ENCODE measurements around the gene MTHFD1. TPM values are rescaled to one million over a fixed set of nuclear protein-coding genes. Genes with fewer than 3 reads are reported as not detected.

Gene MTHFD1
- total and polyA plus RNA-seq, 9 of the 15 experiments (the other 6 are each of a cell fraction or from before 2014, with no cell fraction given): 66.7 to 158 (median 90.9) TPM

DNA sequence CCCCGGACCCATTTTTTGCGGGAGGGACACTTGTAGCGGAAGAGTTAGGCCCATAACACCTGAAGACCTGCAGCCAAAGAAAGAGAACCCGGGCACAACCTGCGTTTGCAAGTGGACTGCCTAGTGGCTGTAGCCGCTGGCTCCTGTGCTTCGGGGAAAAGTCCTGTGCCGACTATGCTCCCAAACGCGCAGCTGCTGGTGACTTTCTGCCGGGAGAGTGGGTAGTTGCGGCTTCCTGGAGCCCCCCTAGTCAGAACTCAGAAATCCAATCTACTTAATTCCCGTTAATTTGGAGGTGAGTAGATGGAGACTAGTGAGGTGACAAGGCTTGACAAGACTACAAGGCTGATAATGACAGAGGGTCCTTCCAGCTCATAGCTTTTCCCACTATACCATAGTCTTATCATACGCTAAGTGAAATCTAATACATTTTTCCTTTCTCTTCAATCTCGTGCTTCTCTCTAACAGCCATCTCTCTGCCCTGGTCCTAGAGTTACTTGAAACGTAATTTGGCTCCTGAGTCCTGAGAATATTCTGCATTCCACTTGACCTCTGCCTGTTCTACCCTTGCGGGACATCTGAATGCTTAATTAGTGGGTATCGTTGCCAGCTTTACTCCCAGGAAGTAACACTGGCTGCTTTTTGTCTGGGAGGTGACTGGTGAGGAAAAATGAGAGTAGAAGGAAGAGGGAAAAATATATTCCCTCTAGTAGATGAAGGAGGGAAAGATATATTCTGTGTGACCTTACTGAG is 556 bp downstream of the MTHFD1 start (continued):
- TF ChIP-seq, protein P1, sequence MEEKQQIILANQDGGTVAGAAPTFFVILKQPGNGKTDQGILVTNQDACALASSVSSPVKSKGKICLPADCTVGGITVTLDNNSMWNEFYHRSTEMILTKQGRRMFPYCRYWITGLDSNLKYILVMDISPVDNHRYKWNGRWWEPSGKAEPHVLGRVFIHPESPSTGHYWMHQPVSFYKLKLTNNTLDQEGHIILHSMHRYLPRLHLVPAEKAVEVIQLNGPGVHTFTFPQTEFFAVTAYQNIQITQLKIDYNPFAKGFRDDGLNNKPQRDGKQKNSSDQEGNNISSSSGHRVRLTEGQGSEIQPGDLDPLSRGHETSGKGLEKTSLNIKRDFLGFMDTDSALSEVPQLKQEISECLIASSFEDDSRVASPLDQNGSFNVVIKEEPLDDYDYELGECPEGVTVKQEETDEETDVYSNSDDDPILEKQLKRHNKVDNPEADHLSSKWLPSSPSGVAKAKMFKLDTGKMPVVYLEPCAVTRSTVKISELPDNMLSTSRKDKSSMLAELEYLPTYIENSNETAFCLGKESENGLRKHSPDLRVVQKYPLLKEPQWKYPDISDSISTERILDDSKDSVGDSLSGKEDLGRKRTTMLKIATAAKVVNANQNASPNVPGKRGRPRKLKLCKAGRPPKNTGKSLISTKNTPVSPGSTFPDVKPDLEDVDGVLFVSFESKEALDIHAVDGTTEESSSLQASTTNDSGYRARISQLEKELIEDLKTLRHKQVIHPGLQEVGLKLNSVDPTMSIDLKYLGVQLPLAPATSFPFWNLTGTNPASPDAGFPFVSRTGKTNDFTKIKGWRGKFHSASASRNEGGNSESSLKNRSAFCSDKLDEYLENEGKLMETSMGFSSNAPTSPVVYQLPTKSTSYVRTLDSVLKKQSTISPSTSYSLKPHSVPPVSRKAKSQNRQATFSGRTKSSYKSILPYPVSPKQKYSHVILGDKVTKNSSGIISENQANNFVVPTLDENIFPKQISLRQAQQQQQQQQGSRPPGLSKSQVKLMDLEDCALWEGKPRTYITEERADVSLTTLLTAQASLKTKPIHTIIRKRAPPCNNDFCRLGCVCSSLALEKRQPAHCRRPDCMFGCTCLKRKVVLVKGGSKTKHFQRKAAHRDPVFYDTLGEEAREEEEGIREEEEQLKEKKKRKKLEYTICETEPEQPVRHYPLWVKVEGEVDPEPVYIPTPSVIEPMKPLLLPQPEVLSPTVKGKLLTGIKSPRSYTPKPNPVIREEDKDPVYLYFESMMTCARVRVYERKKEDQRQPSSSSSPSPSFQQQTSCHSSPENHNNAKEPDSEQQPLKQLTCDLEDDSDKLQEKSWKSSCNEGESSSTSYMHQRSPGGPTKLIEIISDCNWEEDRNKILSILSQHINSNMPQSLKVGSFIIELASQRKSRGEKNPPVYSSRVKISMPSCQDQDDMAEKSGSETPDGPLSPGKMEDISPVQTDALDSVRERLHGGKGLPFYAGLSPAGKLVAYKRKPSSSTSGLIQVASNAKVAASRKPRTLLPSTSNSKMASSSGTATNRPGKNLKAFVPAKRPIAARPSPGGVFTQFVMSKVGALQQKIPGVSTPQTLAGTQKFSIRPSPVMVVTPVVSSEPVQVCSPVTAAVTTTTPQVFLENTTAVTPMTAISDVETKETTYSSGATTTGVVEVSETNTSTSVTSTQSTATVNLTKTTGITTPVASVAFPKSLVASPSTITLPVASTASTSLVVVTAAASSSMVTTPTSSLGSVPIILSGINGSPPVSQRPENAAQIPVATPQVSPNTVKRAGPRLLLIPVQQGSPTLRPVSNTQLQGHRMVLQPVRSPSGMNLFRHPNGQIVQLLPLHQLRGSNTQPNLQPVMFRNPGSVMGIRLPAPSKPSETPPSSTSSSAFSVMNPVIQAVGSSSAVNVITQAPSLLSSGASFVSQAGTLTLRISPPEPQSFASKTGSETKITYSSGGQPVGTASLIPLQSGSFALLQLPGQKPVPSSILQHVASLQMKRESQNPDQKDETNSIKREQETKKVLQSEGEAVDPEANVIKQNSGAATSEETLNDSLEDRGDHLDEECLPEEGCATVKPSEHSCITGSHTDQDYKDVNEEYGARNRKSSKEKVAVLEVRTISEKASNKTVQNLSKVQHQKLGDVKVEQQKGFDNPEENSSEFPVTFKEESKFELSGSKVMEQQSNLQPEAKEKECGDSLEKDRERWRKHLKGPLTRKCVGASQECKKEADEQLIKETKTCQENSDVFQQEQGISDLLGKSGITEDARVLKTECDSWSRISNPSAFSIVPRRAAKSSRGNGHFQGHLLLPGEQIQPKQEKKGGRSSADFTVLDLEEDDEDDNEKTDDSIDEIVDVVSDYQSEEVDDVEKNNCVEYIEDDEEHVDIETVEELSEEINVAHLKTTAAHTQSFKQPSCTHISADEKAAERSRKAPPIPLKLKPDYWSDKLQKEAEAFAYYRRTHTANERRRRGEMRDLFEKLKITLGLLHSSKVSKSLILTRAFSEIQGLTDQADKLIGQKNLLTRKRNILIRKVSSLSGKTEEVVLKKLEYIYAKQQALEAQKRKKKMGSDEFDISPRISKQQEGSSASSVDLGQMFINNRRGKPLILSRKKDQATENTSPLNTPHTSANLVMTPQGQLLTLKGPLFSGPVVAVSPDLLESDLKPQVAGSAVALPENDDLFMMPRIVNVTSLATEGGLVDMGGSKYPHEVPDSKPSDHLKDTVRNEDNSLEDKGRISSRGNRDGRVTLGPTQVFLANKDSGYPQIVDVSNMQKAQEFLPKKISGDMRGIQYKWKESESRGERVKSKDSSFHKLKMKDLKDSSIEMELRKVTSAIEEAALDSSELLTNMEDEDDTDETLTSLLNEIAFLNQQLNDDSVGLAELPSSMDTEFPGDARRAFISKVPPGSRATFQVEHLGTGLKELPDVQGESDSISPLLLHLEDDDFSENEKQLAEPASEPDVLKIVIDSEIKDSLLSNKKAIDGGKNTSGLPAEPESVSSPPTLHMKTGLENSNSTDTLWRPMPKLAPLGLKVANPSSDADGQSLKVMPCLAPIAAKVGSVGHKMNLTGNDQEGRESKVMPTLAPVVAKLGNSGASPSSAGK (IDR thresholded peaks at IDR 0.05): peak; percentile 48; the same call in 1 of the 2 replicates
- no peak for TF ChIP-seq CBFB (CRISPR knock-in tag; IDR thresholded peaks at IDR 0.05)
- no peak for TF ChIP-seq HOXB6 (CRISPR knock-in tag; IDR thresholded peaks at IDR 0.05; ENCODE audit: borderline replicate concordance)
- TF ChIP-seq, protein P2, sequence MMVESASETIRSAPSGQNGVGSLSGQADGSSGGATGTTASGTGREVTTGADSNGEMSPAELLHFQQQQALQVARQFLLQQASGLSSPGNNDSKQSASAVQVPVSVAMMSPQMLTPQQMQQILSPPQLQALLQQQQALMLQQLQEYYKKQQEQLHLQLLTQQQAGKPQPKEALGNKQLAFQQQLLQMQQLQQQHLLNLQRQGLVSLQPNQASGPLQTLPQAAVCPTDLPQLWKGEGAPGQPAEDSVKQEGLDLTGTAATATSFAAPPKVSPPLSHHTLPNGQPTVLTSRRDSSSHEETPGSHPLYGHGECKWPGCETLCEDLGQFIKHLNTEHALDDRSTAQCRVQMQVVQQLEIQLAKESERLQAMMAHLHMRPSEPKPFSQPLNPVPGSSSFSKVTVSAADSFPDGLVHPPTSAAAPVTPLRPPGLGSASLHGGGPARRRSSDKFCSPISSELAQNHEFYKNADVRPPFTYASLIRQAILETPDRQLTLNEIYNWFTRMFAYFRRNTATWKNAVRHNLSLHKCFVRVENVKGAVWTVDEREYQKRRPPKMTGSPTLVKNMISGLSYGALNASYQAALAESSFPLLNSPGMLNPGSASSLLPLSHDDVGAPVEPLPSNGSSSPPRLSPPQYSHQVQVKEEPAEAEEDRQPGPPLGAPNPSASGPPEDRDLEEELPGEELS (CRISPR knock-in tag; IDR thresholded peaks at IDR 0.05; ENCODE audit: borderline replicate concordance): no peak; the same call in 1 of the 2 replicates
- TF ChIP-seq POLR3G (IDR thresholded peaks at IDR 0.05; ENCODE audit: extremely low read depth, insufficient read length, insufficient replicate concordance): no peak
- TF ChIP-seq, protein P3, sequence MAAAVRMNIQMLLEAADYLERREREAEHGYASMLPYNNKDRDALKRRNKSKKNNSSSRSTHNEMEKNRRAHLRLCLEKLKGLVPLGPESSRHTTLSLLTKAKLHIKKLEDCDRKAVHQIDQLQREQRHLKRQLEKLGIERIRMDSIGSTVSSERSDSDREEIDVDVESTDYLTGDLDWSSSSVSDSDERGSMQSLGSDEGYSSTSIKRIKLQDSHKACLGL (CRISPR knock-in tag; IDR thresholded peaks at IDR 0.05; ENCODE audit: borderline replicate concordance, poor library complexity, severe bottlenecking): no peak
- TF ChIP-seq CAMTA2 (CRISPR knock-in tag; conservative IDR thresholded peaks at IDR 0.05): no peak
- TF ChIP-seq YBX1 (IDR thresholded peaks at IDR 0.05): no peak
- TF ChIP-seq, protein P4, sequence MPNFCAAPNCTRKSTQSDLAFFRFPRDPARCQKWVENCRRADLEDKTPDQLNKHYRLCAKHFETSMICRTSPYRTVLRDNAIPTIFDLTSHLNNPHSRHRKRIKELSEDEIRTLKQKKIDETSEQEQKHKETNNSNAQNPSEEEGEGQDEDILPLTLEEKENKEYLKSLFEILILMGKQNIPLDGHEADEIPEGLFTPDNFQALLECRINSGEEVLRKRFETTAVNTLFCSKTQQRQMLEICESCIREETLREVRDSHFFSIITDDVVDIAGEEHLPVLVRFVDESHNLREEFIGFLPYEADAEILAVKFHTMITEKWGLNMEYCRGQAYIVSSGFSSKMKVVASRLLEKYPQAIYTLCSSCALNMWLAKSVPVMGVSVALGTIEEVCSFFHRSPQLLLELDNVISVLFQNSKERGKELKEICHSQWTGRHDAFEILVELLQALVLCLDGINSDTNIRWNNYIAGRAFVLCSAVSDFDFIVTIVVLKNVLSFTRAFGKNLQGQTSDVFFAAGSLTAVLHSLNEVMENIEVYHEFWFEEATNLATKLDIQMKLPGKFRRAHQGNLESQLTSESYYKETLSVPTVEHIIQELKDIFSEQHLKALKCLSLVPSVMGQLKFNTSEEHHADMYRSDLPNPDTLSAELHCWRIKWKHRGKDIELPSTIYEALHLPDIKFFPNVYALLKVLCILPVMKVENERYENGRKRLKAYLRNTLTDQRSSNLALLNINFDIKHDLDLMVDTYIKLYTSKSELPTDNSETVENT (CRISPR knock-in tag; IDR thresholded peaks at IDR 0.05): no peak
